Measurements from ENCODE around the gene TLX3. TPM values are rescaled to one million over a fixed set of nuclear protein-coding genes. Genes with fewer than 3 reads are reported as not detected.

TLX3 gene
- total and polyA plus RNA-seq, 10 of the 15 experiments (the other 5 are each of a cell fraction or from before 2014, with no cell fraction given), result not detected

DNA sequence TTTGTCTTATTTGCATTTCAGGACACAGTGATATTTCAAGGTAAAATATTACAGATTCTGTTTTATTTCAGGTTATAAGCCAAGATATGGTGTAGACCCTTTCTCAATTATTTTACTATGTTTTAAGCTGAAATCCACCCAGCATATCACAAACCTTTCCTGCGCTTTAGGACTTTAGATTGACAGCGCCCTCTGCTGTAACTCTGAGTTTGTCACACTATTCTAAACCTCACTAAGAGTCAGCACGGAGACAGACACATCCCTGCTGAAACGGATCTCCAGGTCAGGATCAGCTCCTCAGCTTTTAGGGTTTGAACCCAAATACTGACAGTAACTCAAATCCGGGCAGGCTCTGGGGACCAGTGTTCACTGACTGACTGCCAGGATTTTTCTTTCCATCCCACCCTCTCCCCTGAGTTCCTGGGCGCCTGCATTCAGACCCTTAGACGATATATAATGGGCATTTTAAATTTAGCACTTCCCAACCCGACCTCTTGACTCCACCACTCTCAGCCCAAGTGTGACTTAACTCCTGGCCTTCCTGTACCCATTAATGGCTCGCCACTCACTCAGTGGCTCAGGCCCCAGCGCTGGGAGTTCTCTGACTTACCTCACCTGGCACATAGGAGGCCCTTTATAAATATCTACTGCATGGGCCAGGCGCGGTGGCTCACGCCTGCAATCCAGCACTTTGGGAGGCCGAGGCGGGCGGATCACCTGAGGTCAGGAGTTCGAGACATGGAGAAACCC, 33.5 kb downstream of the TLX3 start:
- Histone ChIP-seq H3K27ac (ENCODE audit: control insufficient read depth, insufficient read depth) (no peak overlapping the region), H4K20me1 (ENCODE audit: control insufficient read depth, insufficient read depth) (no peaks in the 10 kb centered on the region), H3K4me1 (ENCODE audit: control insufficient read depth, insufficient read depth, low read length) (no peaks in the 10 kb centered on the region), H3K4me3 (no peak overlapping the region), H3K9me3 (replicated peaks; ENCODE audit: control insufficient read depth, insufficient read depth, low read length) (no peaks in the 10 kb centered on the region), H3K79me2 (ENCODE audit: control insufficient read depth, insufficient read depth, low read length) (no peaks in the 10 kb centered on the region), H2AFZ (ENCODE audit: control insufficient read depth, low read depth, low read length) (no peak overlapping the region), H3K9ac (ENCODE audit: control insufficient read depth, insufficient read depth, low read length) (no peak overlapping the region), H3K4me2 (ENCODE audit: control insufficient read depth, insufficient read depth) (no peak overlapping the region), H3K27me3 (replicated peaks in 1 of 2; ENCODE audit: control insufficient read depth in 2 of 2, insufficient read depth in 2 of 2, low read length in 1 of 2) (peaks cover 0 to 1% of the 10 kb centered on the region in 2 experiments; a peak in 1 of 4 replicates), H3K36me3 (ENCODE audit: control insufficient read depth in 2 of 2, insufficient read depth in 2 of 2, low read length in 1 of 2) (no peaks in the 10 kb centered on the region)
- CTCF ChIA-PET, result interaction anchor here (0.7 to 3.9 kb wide), 11 partner anchors 9 to 704 kb away, joined by 3 to 21 read pairs (median 4); no protein-coding TSS in a partner anchor
- SMC1A ChIA-PET (ENCODE audit: uncharacterized antibody, unreplicated experiment), result interaction anchor here (0.5 to 2.2 kb wide), 4 partner anchors 66 to 643 kb away, joined by 3 to 8 read pairs (median 4); no protein-coding TSS in a partner anchor
- WGBS (ENCODE audit: insufficient coverage, insufficient replicate concordance, low lambda C conversion rate, missing lambda C conversion rate), result 28% methylated on average over 17 of the region's 17 CpGs
- POLR2A ChIA-PET, result no interaction called here
- peak; percentile 89 for ATAC-seq
- in situ Hi-C loops (cut with MboI) (loop anchor here (5.0 kb wide), 1 partner anchor 595 kb away; no protein-coding TSS in a partner anchor), intact Hi-C loops (cut with micrococcal nuclease; ENCODE audit: unreplicated experiment) (loop anchor here (1.0 to 5.0 kb wide), 4 partner anchors 69 to 600 kb away; no protein-coding TSS in a partner anchor)
- no peak for DNase-seq (ENCODE audit: low read depth, low spot score)
- peak; percentile 63 to 69 (median 65) for TF ChIP-seq CTCF (IDR thresholded peaks at IDR 0.05 in 2 of 3, conservative IDR thresholded peaks at IDR 0.05 in 1 of 3; ENCODE audit: control insufficient read depth in 2 of 3, extremely low read depth in 1 of 3, insufficient read depth in 1 of 3, low read depth in 3 of 3, low read length in 3 of 3)
- no peak for TF ChIP-seq CHD2 (IDR thresholded peaks at IDR 0.05; ENCODE audit: borderline replicate concordance, low read depth, low read length)
- no peak for TF ChIP-seq ASH2L (IDR thresholded peaks at IDR 0.05; ENCODE audit: borderline replicate concordance, low read depth)
- no peak for TF ChIP-seq TAF1 (IDR thresholded peaks at IDR 0.05; ENCODE audit: borderline replicate concordance, low read depth, low read length)
- TF ChIP-seq RUNX3 (IDR thresholded peaks at IDR 0.05; ENCODE audit: low read length), result no peak
- no peak for TF ChIP-seq CEBPB (IDR thresholded peaks at IDR 0.05; ENCODE audit: borderline replicate concordance in 1 of 2, low read depth in 2 of 2, low read length in 2 of 2)
- TF ChIP-seq POLR2A (IDR thresholded peaks at IDR 0.05; ENCODE audit: low read depth, low read length), result no peak
- no peak for TF ChIP-seq IKZF1 (conservative IDR thresholded peaks at IDR 0.05)
- TF ChIP-seq ETV6 (conservative IDR thresholded peaks at IDR 0.05 in 1 of 2, IDR thresholded peaks at IDR 0.05 in 1 of 2; ENCODE audit: borderline replicate concordance in 1 of 2, low read depth in 1 of 2), result no peak
- peak; percentile 70 for TF ChIP-seq RAD21 (IDR thresholded peaks at IDR 0.05; ENCODE audit: insufficient read depth, low read depth, low read length)
- no peak for TF ChIP-seq YY1 (IDR thresholded peaks at IDR 0.05; ENCODE audit: low read depth, low read length)
- no peak for TF ChIP-seq NFXL1 (IDR thresholded peaks at IDR 0.05; ENCODE audit: borderline replicate concordance)
- TF ChIP-seq RBBP5 (conservative IDR thresholded peaks at IDR 0.05), result no peak
- peak; percentile 69; the same call in 1 of the 2 replicates for TF ChIP-seq SMC3 (IDR thresholded peaks at IDR 0.05; ENCODE audit: borderline replicate concordance, low read length)
- no TSS peak for BruUV-seq (replicated peaks)
- RAD21 ChIA-PET (ENCODE audit: unreplicated experiment), result interaction anchor here (0.8 to 1.6 kb wide), 3 partner anchors 67 to 597 kb away, joined by 3 to 7 read pairs (median 5); no protein-coding TSS in a partner anchor
- peak; percentile 91 for FAIRE-seq
